GM23248 (cell line): ENCODE results near the gene GEMIN5.

Experiments
- EZH2 ChIP-seq: fragments of 200-600 bp; sonication (generic); IDR thresholded peaks from 2 replicates; pipeline ENCODE4 v1.6.1; 2018; ENCODE audit warnings: antibody characterized with exemption, mild to moderate bottlenecking; ENCODE audit not compliant: insufficient read depth, poor library complexity, severe bottlenecking
- EZH2phosphoT487 ChIP-seq: fragments of 200-600 bp; sonication (generic); IDR thresholded peaks from 2 replicates; pipeline ENCODE4 v1.6.1; 2018; ENCODE audit warnings: antibody characterized with exemption, moderate library complexity, mild to moderate bottlenecking, low read depth; ENCODE audit not compliant: insufficient read depth

DNA sequence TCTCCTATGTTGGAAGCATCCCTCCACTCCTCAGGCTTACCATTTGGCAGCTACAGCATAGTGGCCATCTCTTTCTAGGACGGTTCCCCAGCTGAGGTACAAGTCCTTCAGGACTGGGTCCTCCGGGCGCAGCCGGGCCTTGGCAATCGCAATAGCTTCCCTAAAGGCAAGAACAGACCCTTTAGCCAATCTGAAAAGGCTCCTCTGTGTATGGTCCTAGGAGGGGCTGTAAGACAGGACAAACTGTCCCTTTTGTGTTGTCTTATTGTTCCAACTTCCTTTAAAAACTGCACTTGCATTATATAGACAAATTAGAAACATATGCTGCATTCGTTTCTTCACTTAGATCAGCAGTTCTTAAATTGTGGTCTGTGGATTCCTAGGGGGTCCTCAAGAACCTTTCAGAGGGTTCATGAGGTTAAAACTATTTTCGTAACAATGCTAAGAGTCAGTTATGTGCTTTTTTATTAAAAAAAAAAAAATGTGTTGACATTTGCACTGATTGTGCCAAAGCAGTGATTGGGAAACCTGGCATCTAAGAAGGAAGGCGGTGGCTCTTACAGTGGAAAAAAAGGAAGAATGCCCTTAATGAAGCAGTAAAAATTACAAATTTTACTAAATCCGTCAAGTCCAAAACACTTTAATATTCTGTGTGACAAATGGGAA is 38.7 kb downstream of the GEMIN5 start:
- TF ChIP-seq EZH2 (no peak), EZH2phosphoT487 (no peak)
